HG03521 (cell line): ENCODE results near the gene KSR2.
A peak's percentile ranks its signal among the peaks of the same experiment; 100 is the strongest.
"Not testable (repeated sequence)": the region's sequence is repeated elsewhere in the genome, so short reads cannot be mapped to it uniquely, and the experiment has no call there.

Experiments used
- ATAC-seq: cut with Tn5 transposase; IDR thresholded peaks from one replicate; pipeline ENCODE4 v1.9.1; 2021; ENCODE audit warnings: mild to moderate bottlenecking, moderate library complexity; ENCODE audit not compliant: unreplicated experiment

The KSR2 gene

DNA sequence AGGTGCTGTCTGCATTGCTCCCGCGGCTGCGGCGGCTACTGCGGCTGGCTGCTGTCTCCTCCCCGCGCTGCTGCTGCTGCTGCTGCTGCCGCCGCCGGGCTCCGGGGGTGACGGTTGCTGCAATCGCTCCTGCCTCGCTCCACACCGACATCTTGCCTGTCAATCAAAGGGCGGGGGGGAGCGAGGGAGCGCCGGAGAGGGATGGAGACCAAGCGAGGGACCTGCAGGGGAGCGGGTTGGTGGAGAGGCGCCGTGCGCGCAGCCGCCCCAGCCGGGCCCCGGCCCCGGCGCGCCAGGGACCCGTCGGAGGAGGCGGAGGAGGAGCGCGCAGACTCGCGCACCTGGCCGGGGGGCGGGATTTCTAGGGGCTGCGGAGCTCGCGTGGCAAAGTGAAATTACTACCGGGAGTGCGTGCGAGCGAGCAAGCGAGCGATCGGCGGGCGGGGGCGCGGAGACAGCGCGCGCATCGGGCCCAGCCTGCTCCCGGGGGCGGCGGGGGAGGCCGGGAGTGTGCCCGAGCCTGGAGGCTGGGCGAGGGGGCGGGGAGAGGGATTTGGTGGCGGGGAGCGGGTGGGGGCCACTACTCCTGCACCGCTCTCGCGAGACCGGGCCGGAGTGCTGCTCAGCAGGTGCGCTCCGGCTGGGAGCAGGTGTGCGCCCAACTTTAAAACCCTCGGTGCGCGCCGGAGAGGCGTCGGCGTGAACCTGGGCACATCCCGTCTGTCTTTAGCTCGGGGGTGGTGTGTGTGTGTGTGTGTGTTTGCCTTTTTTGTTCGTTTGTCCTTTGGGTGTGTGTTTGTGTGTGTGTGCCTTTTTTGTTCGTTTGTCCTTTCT, at the start of gene KSR2:
Gene KSR2 (minus strand): TSS at position 165 of the 834 bp plus-strand sequence. CDS start 735 bp downstream, outside the sequence.
- ATAC-seq = peak; percentile 62

DNA sequence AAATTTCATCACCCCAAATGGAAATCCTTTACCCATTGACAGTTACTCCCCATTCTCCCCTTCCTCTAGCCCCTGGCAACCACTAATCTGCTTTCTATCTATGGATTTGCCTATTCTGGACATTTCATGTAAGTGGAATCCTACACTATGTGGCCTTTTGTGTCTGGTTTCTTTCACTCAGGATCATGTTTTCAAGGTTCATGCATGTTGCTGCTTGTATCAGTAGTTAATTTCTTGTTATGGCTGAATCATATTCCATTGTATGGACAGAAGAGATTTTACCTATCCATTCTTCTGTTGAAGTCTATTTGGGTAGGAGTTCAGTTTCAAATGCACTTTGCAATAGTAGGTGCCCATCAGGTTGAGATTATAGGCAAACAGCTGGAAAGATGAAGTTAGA, 49.1 kb upstream of the KSR2 start:
- ATAC-seq = no peak

DNA sequence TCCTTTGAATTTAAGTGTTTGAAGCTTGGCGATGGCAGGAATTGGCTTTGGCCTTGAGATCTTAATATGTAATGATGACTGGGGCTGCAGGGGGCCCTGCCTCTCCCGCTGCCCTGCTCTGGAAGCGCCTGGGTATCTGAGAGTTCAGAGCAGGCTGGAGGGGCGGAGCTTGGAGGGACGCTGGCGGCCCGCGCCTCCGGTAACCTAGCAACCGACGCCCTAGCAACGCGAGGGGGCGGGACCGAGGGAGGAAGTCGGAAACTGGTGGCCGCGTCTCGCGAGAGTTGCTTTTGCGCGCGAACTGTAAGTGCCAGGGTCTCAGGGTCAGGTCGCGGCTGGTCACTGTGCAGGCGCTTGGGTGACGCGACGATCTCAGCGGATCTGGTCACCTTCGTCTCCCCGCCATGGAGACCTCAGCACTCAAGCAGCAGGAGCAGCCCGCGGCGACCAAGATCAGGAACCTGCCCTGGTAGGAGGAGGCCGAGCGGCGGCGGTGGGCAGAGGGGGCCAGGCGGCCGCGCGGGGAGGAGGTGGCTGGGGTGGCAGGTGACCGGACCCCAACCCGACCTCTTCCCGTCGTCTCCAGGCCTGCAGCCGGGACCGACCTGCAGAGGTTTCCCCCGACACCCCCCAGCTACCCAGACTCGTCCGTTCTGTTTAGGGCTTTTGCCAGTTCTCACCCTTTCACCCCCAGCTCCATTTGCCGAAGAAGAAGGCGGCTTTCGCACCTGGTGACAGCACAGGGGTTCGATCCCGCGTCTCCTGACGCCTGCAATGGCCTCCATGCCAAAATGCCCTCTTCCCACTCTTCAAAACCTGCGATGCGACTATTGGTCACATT, 47.9 kb upstream of the KSR2 start, which contains the start of gene RFC5:
Gene RFC5 (plus strand): TSS at position 280 of the 841 bp plus-strand sequence. CDS start 125 bp downstream, at position 405.
- peak; percentile 98 for ATAC-seq

DNA sequence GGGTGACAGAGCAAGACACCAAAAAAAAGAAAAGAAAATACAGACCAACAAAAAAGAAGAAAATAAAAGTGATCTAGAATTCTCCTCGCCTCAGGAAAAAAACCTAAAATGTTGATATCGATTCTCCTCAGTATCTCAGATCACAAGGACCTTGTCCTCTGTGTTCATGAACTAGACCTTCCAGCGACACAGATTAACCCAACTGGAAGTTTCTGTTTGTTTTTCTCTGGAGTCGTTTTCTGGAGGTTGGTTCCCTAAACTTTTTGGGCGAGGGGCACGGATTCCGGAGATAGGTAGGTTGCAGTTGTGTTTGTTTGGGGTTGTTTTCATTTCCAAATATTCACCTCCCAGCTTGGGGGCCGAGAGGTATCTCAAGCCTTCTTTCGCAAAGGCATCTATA, 47.2 kb upstream of the KSR2 start:
- ATAC-seq = no peak

DNA sequence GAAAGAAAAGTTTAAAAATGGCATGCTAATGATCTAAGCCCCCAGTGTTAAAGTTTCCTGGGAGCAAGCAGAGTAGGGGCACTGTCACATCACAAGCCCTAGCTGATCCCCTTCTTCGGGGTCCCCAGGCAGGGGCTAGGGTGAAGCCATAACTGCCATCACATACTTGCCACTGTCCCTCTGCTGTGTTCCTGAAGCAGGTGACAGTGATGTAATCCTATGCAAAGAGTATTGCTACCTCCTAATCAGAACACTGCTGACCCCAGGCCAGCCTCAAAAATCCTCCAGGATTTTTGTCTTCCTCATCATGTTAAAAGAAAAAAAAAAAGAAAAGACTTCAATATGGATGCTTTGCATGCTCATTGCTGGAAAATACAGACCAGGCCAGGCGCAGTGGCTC, 46.5 kb upstream of the KSR2 start:
- ATAC-seq = no peak

GRCh38 chr12:118013283-118013682, 44.5 kb upstream of the KSR2 start:
- no peak for ATAC-seq

- ATAC-seq = no peak
Observed at GRCh38 chr12:118011961-118012360, 43.2 kb upstream of the KSR2 start.

DNA sequence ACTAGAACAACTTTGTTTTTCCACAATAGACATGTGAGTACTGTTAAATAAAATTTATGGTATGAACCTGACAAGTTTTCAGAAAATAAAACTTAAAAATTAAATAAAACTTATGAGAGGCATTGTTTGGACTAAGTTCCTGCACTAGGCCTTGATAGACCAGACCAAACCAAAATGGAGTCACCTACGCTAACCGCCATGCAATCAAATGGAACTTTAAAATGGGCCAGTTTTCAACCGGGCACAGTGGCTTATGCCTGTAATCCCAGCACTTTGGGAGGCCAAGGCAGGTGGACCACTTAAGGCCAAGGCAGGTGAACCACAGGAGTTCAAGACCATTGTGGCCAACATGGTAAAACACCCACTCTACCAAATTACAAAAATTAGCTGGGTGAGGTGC, 42.6 kb upstream of the KSR2 start:
- no peak for ATAC-seq

GRCh38 chr12:118010903-118011302, 42.1 kb upstream of the KSR2 start:
- ATAC-seq = no peak

DNA sequence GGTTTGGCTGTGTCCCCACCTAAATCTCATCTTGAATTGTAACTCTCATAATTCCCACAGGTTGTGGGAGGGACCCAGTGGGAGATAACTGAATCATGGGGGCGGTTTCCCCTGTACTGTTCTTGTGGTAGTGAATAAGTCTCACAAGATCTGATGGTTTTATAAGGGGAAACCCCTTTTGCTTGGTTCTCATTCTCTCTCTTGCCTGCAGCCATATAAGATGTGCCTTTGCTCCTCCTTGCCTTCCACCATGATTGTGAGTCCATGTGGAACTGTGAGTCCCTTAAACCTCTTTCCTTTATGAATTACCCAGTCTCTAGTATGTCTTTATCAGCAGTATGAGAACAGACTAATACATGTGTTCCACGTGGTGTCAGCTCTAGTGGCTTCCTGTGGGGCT, 31.0 kb upstream of the KSR2 start:
- ATAC-seq = not testable (repeated sequence)

DNA sequence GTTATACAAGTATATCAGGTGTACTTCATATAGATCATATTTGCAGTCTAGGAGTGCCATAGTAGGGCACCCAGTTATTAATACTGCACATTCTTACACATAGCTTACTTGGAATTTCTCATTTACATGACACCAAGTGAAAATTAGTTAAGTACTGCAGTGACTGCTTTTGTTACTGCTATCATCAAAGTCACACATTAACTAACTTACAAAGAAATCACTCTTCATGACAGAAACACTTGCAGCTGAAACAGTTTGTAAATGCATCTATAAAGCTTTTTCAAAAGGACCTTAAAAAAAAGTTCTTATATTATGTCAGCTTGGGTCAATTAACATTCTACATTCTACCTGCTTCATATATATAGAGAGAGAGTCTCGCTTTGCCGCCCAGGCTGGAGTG, 29.9 kb upstream of the KSR2 start:
- no peak for ATAC-seq

- no peak for ATAC-seq
Observed at GRCh38 chr12:117994551-117995438, 26.0 kb upstream of the KSR2 start.

- ATAC-seq = no peak
Observed at GRCh38 chr12:117986705-117987469, 18.1 kb upstream of the KSR2 start.

- ATAC-seq = no peak
Observed at GRCh38 chr12:117985182-117985581, 16.4 kb upstream of the KSR2 start.

DNA sequence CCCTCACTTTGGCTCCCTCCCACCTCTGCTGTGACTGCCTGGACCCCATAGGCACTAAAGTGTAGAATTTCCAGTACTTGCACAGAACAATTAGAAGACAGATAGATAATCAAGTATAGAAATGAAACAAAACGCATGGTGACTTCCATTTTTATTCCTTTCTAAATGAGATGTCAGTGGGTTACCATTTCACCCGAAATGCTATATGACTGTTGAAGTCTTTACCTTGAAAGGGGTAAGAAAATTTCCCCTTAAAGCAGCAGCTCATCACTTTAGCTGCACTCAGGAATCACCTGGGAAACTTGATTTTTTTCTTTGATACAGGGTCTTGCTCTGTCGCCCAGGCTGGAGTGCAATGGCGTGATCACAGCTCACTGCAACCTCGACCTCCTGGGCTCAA, 12.5 kb upstream of the KSR2 start:
- no peak for ATAC-seq

GRCh38 chr12:117980616-117981015, 11.8 kb upstream of the KSR2 start:
- no peak for ATAC-seq

DNA sequence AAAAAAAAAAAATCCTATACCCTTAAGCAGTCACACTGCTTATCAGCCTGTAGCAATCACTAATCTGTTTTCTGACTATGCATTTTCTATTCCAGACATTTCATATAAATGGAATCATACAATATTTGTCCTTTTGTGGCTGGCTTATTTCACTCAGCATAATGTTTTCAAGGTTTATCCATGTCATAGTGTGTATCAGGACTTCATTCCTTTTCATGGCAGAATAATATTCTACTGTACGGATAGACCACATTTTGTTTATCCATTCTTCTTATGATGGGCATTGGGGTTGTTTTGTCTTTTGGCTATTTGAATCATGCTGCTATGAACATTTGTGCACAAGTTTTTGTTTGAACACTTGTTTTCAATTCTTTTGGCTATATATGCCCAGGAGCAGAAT, 8.6 kb upstream of the KSR2 start:
- ATAC-seq = no peak

GRCh38 chr12:117975006-117975405, 6.2 kb upstream of the KSR2 start:
- no peak for ATAC-seq

DNA sequence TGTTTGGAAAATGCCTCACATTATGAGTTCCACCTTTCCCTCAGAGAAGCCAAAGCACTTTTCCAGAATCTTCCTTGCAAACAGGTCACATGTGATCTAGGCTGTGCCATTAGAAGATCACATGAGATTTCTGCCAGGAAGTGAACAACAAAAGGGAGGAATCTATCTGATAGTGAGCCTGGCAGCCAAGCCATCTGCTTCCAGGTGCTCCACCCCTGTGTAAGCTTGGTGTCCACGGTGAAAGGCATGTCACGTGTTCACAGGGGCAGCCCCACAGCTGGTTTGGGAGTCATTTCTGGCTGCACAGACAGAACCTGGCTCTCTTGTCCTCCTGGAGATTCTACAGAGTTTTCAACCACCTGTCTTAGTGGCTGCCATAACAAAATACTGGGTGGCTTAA, 3.5 kb upstream of the KSR2 start:
- ATAC-seq = no peak

- ATAC-seq = no peak
Observed at GRCh38 chr12:117970334-117970733, 1.5 kb upstream of the KSR2 start.
